HG02840 (cell line): ENCODE measurements around the gene DUOXA1.
"Not testable (repeated sequence)": the region's sequence is repeated elsewhere in the genome, so short reads cannot be mapped to it uniquely, and the experiment has no call there.

Experiments
- ATAC-seq: cut with Tn5 transposase; IDR thresholded peaks from one replicate; pipeline ENCODE4 v1.9.1; 2021; ENCODE audit warnings: mild to moderate bottlenecking, moderate library complexity, moderate number of reproducible peaks; ENCODE audit not compliant: unreplicated experiment, low FRiP score

The DUOXA1 gene

DNA sequence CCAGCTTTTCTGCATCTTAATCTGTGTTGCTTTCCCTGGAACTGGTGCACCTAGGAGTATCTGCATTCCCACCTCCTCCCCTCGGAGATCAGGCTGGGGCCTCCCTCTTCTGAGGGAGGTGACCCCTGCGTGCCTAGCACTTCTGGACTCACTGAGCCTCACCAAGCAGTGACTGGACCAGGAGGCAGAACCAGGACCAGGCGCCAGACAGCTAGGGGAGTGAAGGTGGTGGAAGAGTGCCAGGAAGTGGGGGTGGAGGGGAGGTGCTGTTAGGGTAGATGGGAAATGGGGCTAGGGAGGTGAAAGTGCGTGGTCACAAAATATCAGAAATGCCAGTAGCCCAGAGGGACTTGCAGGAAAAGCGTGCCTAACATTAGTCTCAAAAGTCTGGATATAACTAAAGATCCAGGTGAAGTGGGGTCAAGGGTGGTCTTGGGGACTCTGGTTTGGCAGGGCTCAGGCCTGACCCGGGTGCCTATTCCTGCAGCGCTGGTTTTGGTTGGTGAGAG is 14.3 kb downstream of the DUOXA1 start:
- no peak for ATAC-seq

GRCh38 chr15:45114751-45115085 is 15.0 kb downstream of the DUOXA1 start:
- no peak for ATAC-seq

DNA sequence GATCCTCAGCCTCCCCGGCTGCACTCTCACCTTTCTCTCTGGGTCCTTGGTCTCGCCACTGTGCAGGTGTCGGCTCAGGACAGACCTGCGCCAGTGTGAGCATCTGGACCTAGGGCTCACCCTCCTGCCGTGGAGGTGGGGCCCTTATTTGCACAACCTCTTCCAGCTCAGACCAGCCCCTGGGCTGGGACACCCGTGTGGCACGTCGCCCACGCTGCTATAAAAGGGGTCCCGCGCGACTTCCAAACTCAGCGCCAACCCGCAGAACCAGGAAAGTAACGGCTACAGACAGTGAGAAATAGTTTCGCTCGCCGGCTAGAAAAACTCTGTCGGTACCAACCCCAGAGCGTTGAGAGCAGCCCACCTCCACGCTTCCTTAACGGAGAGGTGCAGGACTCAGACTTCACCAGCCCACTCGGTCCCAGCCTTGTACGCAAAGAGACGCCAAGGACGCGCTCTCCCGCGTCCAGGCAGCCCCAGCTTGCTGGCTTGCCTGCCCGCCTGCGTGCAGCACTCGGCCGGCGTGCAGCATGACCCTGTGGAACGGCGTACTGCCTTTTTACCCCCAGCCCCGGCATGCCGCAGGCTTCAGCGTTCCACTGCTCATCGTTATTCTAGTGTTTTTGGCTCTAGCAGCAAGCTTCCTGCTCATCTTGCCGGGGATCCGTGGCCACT is 15.5 kb downstream of the DUOXA1 start, which contains the start of the genes DUOX2 and DUOXA2:
DUOX2 (minus strand) TSS at position 97 of the 675 bp plus-strand sequence. CDS start 761 bp downstream, outside the sequence.
DUOXA2 (plus strand) TSS at position 251 of the 675 bp plus-strand sequence; CDS start at position 531, 280 bp downstream.
- no peak for ATAC-seq

- ATAC-seq: no peak
These were observed 16.2 kb downstream of the DUOXA1 start for GRCh38 chr15:45113380-45113990.

- ATAC-seq: no peak
These were observed 16.9 kb downstream of the DUOXA1 start for GRCh38 chr15:45112591-45113379.

- no peak for ATAC-seq
These were observed 17.5 kb downstream of the DUOXA1 start for GRCh38 chr15:45112143-45112590.

DNA sequence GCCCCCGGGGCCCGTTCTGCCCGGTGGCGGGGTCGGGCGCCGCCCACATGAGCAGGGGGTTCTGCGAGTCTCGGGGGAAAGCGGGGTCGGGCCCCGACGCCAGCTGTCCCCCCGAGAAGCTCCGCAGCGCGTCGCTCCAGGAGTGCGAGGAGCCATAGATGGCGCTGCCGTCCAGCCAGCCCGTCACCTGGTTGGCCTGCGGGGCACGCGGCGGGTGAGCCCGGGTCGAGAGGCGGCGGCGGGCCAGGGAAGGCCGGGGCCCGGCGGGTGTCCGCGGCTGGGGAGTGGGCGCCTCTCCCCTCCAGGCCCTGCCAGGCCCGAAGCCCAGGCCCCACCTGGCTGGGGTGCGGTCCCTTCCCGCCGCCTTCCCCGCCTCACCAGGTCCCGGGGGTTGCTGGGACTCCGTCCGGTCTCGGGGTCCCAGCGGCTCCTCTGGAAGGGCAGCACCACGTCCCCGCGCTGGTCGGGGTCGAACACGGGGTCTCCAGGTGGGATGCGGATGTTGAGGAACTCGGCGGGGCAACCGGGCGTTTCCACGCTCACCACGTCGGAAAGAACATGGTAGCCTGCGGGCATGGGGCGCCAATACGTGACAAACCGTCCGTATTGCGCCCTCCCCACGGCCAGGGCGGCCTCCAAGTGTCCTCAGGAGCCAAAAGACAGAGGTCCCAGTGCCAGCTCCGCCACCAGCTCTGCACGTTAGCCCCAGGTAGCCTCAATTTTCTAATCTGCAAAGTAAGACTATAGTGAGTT is 18.1 kb downstream of the DUOXA1 start:
- ATAC-seq: no peak

- no peak for ATAC-seq
These were observed 19.3 kb downstream of the DUOXA1 start for GRCh38 chr15:45110256-45110820.

DNA sequence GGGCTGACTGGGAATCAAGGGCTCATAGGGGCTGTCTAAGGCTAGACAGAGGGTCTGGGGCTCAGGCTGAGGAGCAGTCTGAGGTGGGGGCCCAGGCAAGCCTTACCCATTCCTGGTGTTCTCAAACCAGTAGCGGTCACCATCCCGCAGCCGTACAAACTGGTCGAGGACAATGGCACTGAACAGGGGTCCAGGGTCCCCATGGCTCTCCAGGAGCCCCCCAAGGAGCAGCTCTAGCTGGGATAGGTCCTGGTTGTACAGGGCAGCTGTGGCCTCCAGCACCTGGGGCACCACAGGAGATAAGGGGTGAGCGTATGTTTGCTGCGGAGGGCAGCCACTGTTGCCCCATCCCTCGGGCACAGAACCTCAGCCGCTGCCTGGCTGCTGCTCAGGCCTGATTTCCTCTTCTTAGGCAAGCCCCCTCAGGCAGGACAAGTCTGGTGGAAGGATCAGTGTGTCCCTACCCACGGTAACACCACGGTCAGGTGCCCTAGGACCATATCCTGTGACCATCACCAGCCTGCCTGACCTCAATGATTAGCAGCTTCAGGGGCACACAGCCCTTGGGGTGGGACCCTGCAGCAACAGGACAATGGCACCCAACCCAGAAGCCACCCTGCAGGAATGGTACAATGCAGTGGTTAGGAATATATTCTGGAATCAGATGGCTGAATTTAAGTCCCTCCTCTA is 21.6 kb downstream of the DUOXA1 start:
- no peak for ATAC-seq

DNA sequence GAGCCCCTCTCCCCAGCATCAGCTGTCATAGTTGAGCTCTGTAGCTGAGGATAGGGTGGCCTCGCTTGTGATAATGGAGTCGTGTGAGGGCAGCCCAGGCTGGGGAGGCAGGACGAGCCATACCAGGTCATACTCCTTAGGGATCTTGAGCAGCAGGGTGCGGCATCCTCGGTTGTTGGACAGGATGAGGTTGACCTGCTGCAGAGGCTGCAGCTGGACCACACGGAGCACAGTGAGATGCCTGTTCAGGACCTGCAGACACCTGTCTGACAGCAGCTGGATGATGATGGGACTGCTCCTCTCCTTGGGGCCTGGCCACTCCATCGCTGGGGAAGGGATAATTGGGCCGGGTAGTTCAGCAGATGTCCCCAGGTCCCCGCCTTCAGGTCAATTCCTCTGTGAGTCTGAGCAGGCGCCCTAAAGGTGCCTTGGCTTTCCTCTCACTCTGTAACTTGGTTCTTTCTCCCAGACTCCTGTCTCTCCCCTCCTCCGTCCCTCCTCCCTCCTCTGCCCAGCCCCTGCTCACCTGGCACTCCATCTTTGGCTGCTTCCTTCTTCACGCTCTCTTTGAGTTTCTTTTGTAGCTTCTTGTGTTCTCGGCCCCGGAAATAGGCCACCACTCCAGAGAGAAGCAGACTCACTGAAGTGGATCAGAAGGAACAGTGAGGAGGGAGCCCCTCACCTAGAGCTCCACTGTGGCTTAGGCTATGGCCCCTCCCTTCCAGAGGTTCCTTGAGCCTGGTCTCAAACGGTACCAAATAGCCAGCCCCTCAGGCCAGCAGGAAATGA is 23.5 kb downstream of the DUOXA1 start:
- ATAC-seq: no peak

DNA sequence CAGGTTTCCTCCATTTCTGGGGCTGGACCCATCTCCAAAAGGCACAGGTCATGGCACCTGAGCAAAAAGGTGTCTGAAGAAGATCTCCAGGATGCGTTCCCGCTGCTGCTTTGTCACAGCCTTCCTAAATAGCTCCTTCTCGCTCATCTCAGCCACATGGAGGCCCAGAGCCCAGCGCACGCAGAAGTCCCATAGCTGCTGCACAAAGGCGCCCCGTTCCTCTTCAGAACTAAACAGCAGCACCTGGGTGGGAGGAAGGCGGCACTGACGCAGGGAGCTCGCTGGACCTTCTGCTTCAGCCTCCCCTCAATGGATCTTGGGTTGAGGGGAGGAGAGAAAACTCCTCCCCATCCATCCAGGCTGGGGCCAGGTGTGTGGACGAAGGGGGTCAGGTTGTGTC is 24.1 kb downstream of the DUOXA1 start:
- ATAC-seq: no peak

GRCh38 chr15:45104170-45104569 is 25.5 kb downstream of the DUOXA1 start:
- ATAC-seq: not testable (repeated sequence)

DNA sequence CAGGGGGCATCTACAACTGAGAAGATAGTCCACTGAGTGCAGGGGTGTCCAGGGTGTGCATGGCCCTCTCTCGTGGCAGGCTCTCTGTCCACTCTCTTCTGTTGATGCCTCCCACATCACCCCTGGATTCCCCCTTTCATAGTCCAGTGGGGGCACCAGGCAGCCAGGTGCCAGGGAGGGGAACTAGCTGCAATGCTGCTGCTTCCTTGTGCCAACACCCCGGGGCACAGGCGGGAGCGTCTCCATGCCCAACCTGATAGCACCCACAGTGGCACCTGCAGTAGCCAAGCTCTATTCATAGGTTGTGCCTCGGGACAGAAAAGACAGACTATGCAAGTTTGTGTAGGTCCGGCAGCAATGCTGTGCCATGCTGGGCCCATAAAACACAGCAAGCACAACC is 27.5 kb downstream of the DUOXA1 start:
- no peak for ATAC-seq

DNA sequence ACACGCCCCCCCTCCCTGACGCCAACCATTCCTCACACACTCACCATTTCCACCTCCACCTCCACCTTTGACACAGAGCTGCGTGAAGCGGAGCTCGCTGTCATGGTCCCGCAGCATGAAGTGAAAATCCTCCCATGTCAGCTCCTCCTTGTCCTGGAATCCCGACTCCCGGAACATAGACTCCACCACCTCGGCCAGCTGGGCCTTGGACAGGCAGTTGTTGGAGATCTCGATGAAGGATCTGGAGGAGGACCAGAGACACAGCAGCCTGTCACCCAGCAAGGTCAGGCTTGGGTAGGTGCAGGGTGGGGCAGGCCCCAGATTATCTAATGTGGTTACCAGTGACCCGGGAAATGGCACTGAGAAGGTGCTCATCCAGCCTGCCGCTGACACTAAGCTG is 27.9 kb downstream of the DUOXA1 start:
- no peak for ATAC-seq

GRCh38 chr15:45100884-45101625 is 28.6 kb downstream of the DUOXA1 start:
- ATAC-seq: no peak

DNA sequence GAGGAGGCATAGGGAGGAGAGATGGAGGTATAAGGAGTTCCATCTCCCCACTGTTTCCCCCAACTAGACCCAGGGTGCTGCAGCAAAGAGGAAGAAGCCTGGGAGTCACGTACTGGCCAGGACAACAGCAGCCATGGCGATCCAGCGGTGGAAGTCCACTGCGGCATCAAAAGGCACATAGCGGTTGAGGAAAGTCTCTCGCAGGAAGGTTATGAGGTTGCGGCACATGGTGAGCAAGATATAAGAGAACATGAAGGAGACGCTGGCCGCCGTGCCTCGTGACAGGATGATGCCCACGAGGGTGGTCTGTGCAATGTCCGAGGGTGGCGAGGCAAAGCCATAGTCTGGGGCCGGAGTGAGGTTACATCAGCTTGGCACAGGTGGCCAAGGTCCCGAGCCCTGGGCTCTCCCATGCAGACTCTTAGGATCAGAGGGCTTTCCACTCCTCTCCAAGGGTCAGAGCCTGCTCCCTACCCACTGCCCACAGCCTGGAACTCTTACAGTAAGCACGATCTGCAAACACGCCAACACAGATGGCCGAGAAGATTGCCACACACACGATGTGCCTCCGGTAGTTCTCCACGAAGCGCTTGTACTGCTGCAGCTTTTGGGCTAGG is 30.0 kb downstream of the DUOXA1 start:
- ATAC-seq: no peak

GRCh38 chr15:45097466-45097865 is 32.2 kb downstream of the DUOXA1 start:
- no peak for ATAC-seq

DNA sequence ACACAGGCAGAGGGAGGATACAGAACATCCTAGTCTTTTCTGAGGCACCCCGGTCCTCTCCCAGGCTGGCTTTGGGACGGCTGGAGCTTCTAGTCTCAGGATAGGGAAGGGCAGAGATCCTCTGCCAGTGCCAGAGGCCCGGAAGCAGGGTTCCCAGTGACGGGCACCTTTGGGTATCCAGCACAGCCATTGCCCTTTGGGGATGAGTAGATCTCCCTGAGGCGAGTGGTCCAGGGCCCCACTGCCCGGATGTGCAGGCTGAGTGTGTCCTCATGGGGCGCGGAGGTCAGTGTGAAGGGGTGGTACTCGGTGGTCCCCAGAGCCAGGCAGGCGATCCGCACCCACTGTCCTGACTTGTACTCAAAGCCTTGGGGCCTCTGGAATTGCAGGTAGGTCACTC is 34.0 kb downstream of the DUOXA1 start:
- ATAC-seq: no peak
